GM12891 (cell line): ENCODE results near the gene MRPL21.

Experiments used
- PAX5 ChIP-seq: IDR thresholded peaks from 2 replicates; pipeline ENCODE4 v1.6.1; 2011; ENCODE audit warnings: low read length, moderate library complexity, mild to moderate bottlenecking; ENCODE audit not compliant: insufficient read depth, severe bottlenecking
- POLR2A ChIP-seq: IDR thresholded peaks from 2 replicates; pipeline ENCODE4 v1.6.1; 2011; ENCODE audit warnings: low read depth, low read length, control low read depth
- POLR2AphosphoS5 ChIP-seq: IDR thresholded peaks from 2 replicates; pipeline ENCODE4 v1.6.1; 2011; ENCODE audit warnings: low read depth, low read length, control low read depth
- POU2F2 ChIP-seq: IDR thresholded peaks from 2 replicates; pipeline ENCODE4 v1.6.1; 2011; ENCODE audit warnings: low read depth, mild to moderate bottlenecking, control low read depth, low read length, moderate library complexity
- SPI1 ChIP-seq: IDR thresholded peaks from 2 replicates; pipeline ENCODE4 v1.6.1; 2011; ENCODE audit warnings: low read depth, low read length, control low read depth
- TAF1 ChIP-seq: IDR thresholded peaks from 2 replicates; pipeline ENCODE4 v1.6.1; 2011; ENCODE audit warnings: low read depth, low read length, control low read depth

DNA sequence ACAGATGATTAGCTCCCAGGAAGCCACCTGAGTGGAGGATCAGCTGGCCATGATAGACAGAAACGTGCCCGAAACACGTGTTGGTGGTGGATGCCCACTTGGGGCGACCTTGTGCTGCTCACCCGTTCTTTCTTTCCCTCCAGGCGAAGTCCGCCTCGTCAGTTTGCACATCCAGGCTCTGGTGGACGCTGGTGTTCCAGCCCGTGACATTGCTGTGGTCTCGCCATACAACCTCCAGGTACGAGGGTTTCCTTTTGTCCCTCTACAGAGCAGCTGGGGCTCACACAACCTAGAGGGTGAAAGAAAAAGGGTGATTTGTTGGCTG lies 30.7 kb upstream of the MRPL21 start:
- TF ChIP-seq POLR2A = no peak
- no peak for TF ChIP-seq TAF1
- no peak for TF ChIP-seq POLR2AphosphoS5
- TF ChIP-seq POU2F2 = no peak
- no peak for TF ChIP-seq SPI1
- no peak for TF ChIP-seq PAX5
